SKM-1 treated with dmso at 0.1 percent for 144 hours (cell line): ENCODE measurements around the gene UNC50.

Experiments
- DNase-seq: peaks from one replicate; lab custom pipeline; 2025; ENCODE audit not compliant: unreplicated experiment; lab: John Stamatoyannopoulos, UW

The UNC50 gene

GRCh38 chr2:98663511-98664090 lies 55.2 kb downstream of the UNC50 start:
- DNase-seq, result no peak

GRCh38 chr2:98664323-98664722 lies 55.9 kb downstream of the UNC50 start:
- peak; percentile 68 for DNase-seq

- DNase-seq, result no peak
Observed at GRCh38 chr2:98665677-98666076, 57.3 kb downstream of the UNC50 start.
